Stimulated activated CD8-positive, alpha-beta memory T cell treated with anti-CD3 and anti-CD28 coated beads, Interleukin-15, amount 100 ng/mL, for 1 hour (primary cell): ENCODE data around the gene TRIM63.
"Not testable (repeated sequence)": the region's sequence is repeated elsewhere in the genome, so short reads cannot be mapped to it uniquely, and the experiment has no call there.

Source experiments
- DNase-seq: peaks from one replicate; pipeline ENCODE4 v3.0.0-alpha.2; 2020; ENCODE audit warnings: low read depth

TRIM63 gene

GRCh38 chr1:26067432-26067911 is at the start of gene TRIM63:
Gene TRIM63, minus strand, starts transcription at chr1:26067630. Its CDS starts 136 bp downstream, at chr1:26067494.
- DNase-seq = no peak

- DNase-seq = no peak
Measured at GRCh38 chr1:26114165-26114927, 46.9 kb upstream of the TRIM63 start.

GRCh38 chr1:26112407-26112775 is 45.0 kb upstream of the TRIM63 start:
- no peak for DNase-seq

GRCh38 chr1:26111530-26112406 is 44.3 kb upstream of the TRIM63 start, which contains the start of gene PDIK1L:
Gene PDIK1L, plus strand, starts transcription at chr1:26111824. Its CDS starts 2,485 bp downstream, at chr1:26114309.
- peak; percentile 87 for DNase-seq

- peak; percentile 42 for DNase-seq
Measured at GRCh38 chr1:26110731-26111529, 43.5 kb upstream of the TRIM63 start.

- DNase-seq = no peak
Measured at GRCh38 chr1:26109229-26110164, 42.1 kb upstream of the TRIM63 start.

- DNase-seq = not testable (repeated sequence)
Measured at GRCh38 chr1:26105226-26105548, 37.8 kb upstream of the TRIM63 start.

- no peak for DNase-seq
Measured at GRCh38 chr1:26102526-26102925, 35.1 kb upstream of the TRIM63 start.

- DNase-seq = no peak
Measured at GRCh38 chr1:26102119-26102518, 34.7 kb upstream of the TRIM63 start.

- not testable (repeated sequence) for DNase-seq
Measured at GRCh38 chr1:26100204-26100603, 32.8 kb upstream of the TRIM63 start.

GRCh38 chr1:26099780-26100179 is 32.4 kb upstream of the TRIM63 start:
- DNase-seq = no peak

- DNase-seq = no peak
Measured at GRCh38 chr1:26098602-26099001, 31.2 kb upstream of the TRIM63 start.

GRCh38 chr1:26097696-26098095 is 30.3 kb upstream of the TRIM63 start:
- DNase-seq = no peak

GRCh38 chr1:26096471-26096870 is 29.0 kb upstream of the TRIM63 start:
- no peak for DNase-seq

- no peak for DNase-seq
Measured at GRCh38 chr1:26094677-26095383, 27.4 kb upstream of the TRIM63 start.

- no peak for DNase-seq
Measured at GRCh38 chr1:26094076-26094669, 26.7 kb upstream of the TRIM63 start.

GRCh38 chr1:26093569-26093968 is 26.1 kb upstream of the TRIM63 start:
- not testable (repeated sequence) for DNase-seq

- no peak for DNase-seq
Measured at GRCh38 chr1:26092422-26092821, 25.0 kb upstream of the TRIM63 start.

- DNase-seq = no peak
Measured at GRCh38 chr1:26090893-26091292, 23.5 kb upstream of the TRIM63 start.

GRCh38 chr1:26089125-26089524 is 21.7 kb upstream of the TRIM63 start:
- DNase-seq = no peak
